Heart left ventricle (tissue), 16 donors: ENCODE data around the gene HIBADH. TPM values are rescaled to one million over a fixed set of nuclear protein-coding genes. Genes with fewer than 3 reads are reported as not detected.

ENCODE experiments used
- ATAC-seq, 4 donors: fragments of 200-7000 bp; cut with Tn5 transposase; one replicate each; pipeline ENCODE4 v1.9.1; 2020 to 2022; ENCODE audit warnings: moderate library complexity in 4 of 4, mild to moderate bottlenecking in 3 of 4, moderate number of reproducible peaks in 1 of 4
- DNase-seq, 5 donors: peaks; one replicate each; pipeline ENCODE4 v3.0.0-alpha.2; 2020
- H3K27ac ChIP-seq, 12 donors: fragments of 200-600 bp; sonication (generic) in 4 of 12; one replicate each; pipeline versions ENCODE4 v1.5.0 to v1.8.0; 2016 to 2022; ENCODE audit warnings: mild to moderate bottlenecking in 2 of 12
- H3K27me3 ChIP-seq, 9 donors: fragments of 200-600 bp; sonication (generic) in 2 of 9; one replicate each; pipeline versions ENCODE4 v1.5.1 to v1.8.0; 2016 to 2022; ENCODE audit warnings: mild to moderate bottlenecking in 3 of 9
- H3K36me3 ChIP-seq, 9 donors: fragments of 200-600 bp; sonication (generic) in 2 of 9; one replicate each; pipeline versions ENCODE4 v1.5.0 to v1.8.0; 2018 to 2022; ENCODE audit warnings: mild to moderate bottlenecking in 2 of 9
- H3K4me1 ChIP-seq, 12 donors: fragments of 200-600 bp; sonication (generic) in 4 of 12; one replicate each; pipeline versions ENCODE4 v1.5.0 to v1.8.0; 2016 to 2022; ENCODE audit warnings: mild to moderate bottlenecking in 3 of 12
- H3K4me3 ChIP-seq, 12 donors: fragments of 200-600 bp; sonication (generic) in 4 of 12; one replicate each; pipeline versions ENCODE4 v1.5.0 to v1.8.0; 2017 to 2022; ENCODE audit warnings: mild to moderate bottlenecking in 9 of 12, moderate library complexity in 4 of 12
- H3K9me3 ChIP-seq, 12 donors: fragments of 200-600 bp; sonication (generic) in 4 of 12; one replicate each; pipeline versions ENCODE4 v1.5.0 to v1.8.0; 2016 to 2022; ENCODE audit warnings: mild to moderate bottlenecking in 1 of 12
- POLR2A ChIP-seq, 2 donors: fragments of 450-650 bp; IDR thresholded peaks; one replicate each; pipeline ENCODE4 v1.6.1; 2017; ENCODE audit warnings: antibody characterized with exemption in 2 of 2, mild to moderate bottlenecking in 2 of 2, moderate library complexity in 2 of 2
- WGBS, 4 donors: extraction: QIAGEN DNeasy Blood & Tissue Kit in 2 of 4; methylation state at CpG; one replicate each; pipeline versions ENCODE4 v1.1.5 to v1.1.7; 2013 to 2018; 5-methylcytosine and 5-hydroxymethylcytosine counted together
- intact Hi-C, 10 donors: fragments of 100-400 bp; cut with DNase I; formaldehyde crosslinking; loops; one replicate each; pipeline versions ENCODE4 v1.11.1 to v1.14.2; 2022
- polyA plus RNA-seq, 2 donors: library from polyadenylated mRNA; stranded (reverse); fragments of 200-250 nt; gene quantifications; one replicate each; pipeline ENCODE4 v1.2.3, GENCODE V29; 2013
- total RNA-seq, 9 donors: library from RNA; depleted of rRNA in 2 of 9; stranded (reverse); fragments of >200 nt in 2 of 9; fragmentation: NEBNext Ultra II Directional in 3 of 9; extraction: Animal tissue kit (Norgen Biotek cat#: 25700) in 3 of 9; gene quantifications; one replicate each; pipeline versions ENCODE4 v1.1.0 to v1.2.4, GENCODE V29; 2016 to 2023
- TF ChIP-seq, protein P1 (sequence below), 12 donors: fragments of 200-600 bp; sonication (generic) in 4 of 12; IDR thresholded peaks; one replicate each; pipeline versions ENCODE4 v1.5.0 to v1.8.0; 2018 to 2022; ENCODE audit warnings: antibody characterized with exemption in 12 of 12, mild to moderate bottlenecking in 5 of 12
- donor health status: ischemic (EF 13 %, LVEDD 7.1; RV severe dilation, severe dysfunction).
- donor health status: healthy with polysubstance abuse.
- donor health status: DM: no; HTN: yes; CAD: no.
- donor health status: DM: no; HTN: no; CAD: no.
- donor health status: ischemic (EF 25% LVEDD 6.9; RV normal size, moderate dysfunction).
- donor health status: ischemic (EF 25% LVEDD 5.7; RV mildly dilated, moderate dysfunction).
- donor health status: healthy.
- donor health status: DM: yes; HTN: yes; CAD: no.
- donor health status: ischemic (EF 35%, LVEDD 5.7; RV mildly dilated, moderate dysfunction).
- donor health status: nonischemic (EF 11% LVEDD 7.7; RV severe dilation, severe dysfunction).
- donor health status: DM: yes; HTN: yes; CAD: no.
- donor health status: PGD.
- donor health status: ischemic (EF 29% LVEDD 5.4; RV normal size, mild dysfunction).
- donor health status: nonischemic (EF 23%, LVEDD 6.1; RV moderate dilation, normal function).

Gene HIBADH
- total and polyA plus RNA-seq, 11 donors = 34.4 to 107 (median 69.3) TPM

DNA sequence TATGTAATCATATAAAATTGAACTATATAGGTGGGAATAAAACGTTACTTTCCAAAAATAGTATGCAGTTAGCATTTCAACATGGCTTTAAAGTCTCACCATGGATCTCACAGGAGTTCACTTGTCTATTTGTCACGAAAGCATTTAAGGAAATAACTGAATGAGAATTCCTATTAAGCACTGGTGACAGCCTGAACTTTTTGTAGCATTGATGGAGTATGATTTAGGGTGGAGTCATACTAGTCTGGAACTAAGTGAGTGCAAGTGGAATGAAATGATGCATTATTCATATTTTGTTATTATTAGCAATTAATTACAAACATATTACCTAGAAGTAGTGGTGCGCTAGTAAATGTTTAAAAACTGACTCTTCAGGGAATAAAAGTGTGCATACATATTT, 26.0 kb upstream of the HIBADH start:
- Histone ChIP-seq H3K36me3 (no peaks in the 10 kb centered on the region), H3K4me3 (no peak overlapping the region), H3K9me3 (peaks cover 0 to 12% (median 0%) of the 10 kb centered on the region in 12 donors), H3K27me3 (no peaks in the 10 kb centered on the region), H3K27ac (no peak overlapping the region), H3K4me1 (peaks cover 0 to 4% (median 0%) of the 10 kb centered on the region in 12 donors)
- intact Hi-C loops = no loop called here
- 79 to 90% (median 88%) methylated on average over 3 of the region's 3 CpGs for WGBS, 4 donors
- ATAC-seq = no peak
- no peak for DNase-seq
- no peak for TF ChIP-seq POLR2A (IDR thresholded peaks at IDR 0.05)
- TF ChIP-seq, protein P1, sequence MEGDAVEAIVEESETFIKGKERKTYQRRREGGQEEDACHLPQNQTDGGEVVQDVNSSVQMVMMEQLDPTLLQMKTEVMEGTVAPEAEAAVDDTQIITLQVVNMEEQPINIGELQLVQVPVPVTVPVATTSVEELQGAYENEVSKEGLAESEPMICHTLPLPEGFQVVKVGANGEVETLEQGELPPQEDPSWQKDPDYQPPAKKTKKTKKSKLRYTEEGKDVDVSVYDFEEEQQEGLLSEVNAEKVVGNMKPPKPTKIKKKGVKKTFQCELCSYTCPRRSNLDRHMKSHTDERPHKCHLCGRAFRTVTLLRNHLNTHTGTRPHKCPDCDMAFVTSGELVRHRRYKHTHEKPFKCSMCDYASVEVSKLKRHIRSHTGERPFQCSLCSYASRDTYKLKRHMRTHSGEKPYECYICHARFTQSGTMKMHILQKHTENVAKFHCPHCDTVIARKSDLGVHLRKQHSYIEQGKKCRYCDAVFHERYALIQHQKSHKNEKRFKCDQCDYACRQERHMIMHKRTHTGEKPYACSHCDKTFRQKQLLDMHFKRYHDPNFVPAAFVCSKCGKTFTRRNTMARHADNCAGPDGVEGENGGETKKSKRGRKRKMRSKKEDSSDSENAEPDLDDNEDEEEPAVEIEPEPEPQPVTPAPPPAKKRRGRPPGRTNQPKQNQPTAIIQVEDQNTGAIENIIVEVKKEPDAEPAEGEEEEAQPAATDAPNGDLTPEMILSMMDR (IDR thresholded peaks at IDR 0.05) = no peak

DNA sequence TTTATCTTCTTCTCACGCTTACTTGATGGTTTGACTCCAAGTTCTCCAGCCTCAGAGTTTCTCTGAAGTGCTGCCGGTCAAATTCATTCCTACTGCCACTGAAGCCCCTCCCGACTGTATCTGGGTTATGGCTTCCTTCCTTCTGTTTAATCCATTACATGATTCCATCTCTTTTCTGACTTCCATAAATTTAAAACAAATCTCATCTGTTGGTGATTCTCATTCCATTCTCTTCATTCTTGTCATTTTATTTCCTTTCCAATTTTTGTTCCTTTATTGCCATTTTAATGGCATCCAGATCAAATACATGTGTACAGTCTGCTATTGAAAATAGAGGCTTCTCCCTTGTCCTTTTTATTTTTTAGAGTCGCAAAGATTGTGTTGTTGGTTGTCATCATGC, 25.4 kb upstream of the HIBADH start:
- Histone ChIP-seq H3K4me3 (no peak overlapping the region), H3K9me3 (peaks cover 0 to 12% (median 0%) of the 10 kb centered on the region in 12 donors), H3K27me3 (no peaks in the 10 kb centered on the region), H3K27ac (no peak overlapping the region), H3K4me1 (no peaks in the 10 kb centered on the region), H3K36me3 (no peaks in the 10 kb centered on the region)
- intact Hi-C loops = no loop called here
- TF ChIP-seq POLR2A (IDR thresholded peaks at IDR 0.05) = no peak
- TF ChIP-seq, protein P1 (IDR thresholded peaks at IDR 0.05) = no peak
- ATAC-seq (no peak), DNase-seq (no peak)
- 61 to 74% (median 65%) methylated on average over 4 of the region's 4 CpGs for WGBS, 4 donors

DNA sequence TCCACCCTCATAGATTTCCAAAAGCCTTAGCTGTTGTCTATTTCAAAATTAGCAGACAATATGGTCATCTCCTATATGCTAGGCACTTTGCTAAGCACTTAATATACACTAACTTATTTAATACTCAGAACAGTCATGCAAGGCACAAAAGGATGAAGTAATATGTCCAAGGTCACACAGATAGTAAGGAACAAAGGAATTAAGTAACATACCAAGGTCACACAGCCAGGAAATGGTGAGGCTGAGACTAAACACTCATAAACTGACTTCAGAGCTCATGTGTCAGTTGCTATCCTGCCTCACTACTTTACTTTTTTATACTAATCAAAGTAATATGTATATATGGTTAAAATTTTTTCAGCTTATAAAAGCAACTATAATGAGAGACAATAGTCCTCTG, 23.6 kb upstream of the HIBADH start:
- H3K27me3 ChIP-seq = no peaks in the 10 kb centered on the region
- DNase-seq = no peak
- H3K36me3 ChIP-seq = no peaks in the 10 kb centered on the region
- no peaks in the 10 kb centered on the region for H3K4me1 ChIP-seq
- no peak overlapping the region for H3K4me3 ChIP-seq
- intact Hi-C loops = no loop called here
- ATAC-seq = no peak
- peaks cover 0 to 12% (median 0%) of the 10 kb centered on the region in 12 donors for H3K9me3 ChIP-seq
- no peak overlapping the region for H3K27ac ChIP-seq
- TF ChIP-seq, protein P1 (IDR thresholded peaks at IDR 0.05) = no peak
- no peak for TF ChIP-seq POLR2A (IDR thresholded peaks at IDR 0.05)

DNA sequence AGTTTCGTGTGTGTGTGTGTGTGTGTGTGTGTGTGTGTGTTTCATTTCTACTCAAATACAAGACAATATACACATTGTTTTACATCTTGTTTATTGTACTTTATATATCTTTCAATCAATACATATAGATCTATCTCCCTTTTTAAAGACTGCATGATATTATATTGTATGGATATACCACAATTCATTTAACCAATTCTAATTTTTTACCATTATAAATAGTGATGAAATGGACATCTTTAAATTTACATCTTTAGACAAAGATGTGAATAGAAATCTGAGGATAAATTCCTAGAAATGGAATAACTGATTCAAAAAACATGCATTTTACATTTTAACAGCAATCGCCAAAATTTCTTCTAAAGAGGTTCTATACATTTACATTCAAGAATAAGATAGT, 23.2 kb upstream of the HIBADH start:
- H3K9me3 ChIP-seq = peaks cover 0 to 12% (median 0%) of the 10 kb centered on the region in 12 donors
- WGBS, 4 donors = 67 to 85% (median 75%) methylated on average over 2 of the region's 2 CpGs
- intact Hi-C loops = no loop called here
- ATAC-seq (no peak), DNase-seq (no peak)
- TF ChIP-seq POLR2A (IDR thresholded peaks at IDR 0.05) = no peak
- TF ChIP-seq, protein P1 (IDR thresholded peaks at IDR 0.05) = no peak
- no peaks in the 10 kb centered on the region for H3K4me1 ChIP-seq
- H3K36me3 ChIP-seq = no peaks in the 10 kb centered on the region
- no peak overlapping the region for H3K27ac ChIP-seq
- no peak overlapping the region for H3K4me3 ChIP-seq
- no peaks in the 10 kb centered on the region for H3K27me3 ChIP-seq
